ENCODE measurements around the gene CCDC178.

GRCh38 chr18:32974421-32975162, 465.9 kb downstream of the CCDC178 start:
- TF ChIP-seq POLR2A (IDR thresholded peaks at IDR 0.05; ENCODE audit: low read depth), result no peak
- TF ChIP-seq, protein P1, sequence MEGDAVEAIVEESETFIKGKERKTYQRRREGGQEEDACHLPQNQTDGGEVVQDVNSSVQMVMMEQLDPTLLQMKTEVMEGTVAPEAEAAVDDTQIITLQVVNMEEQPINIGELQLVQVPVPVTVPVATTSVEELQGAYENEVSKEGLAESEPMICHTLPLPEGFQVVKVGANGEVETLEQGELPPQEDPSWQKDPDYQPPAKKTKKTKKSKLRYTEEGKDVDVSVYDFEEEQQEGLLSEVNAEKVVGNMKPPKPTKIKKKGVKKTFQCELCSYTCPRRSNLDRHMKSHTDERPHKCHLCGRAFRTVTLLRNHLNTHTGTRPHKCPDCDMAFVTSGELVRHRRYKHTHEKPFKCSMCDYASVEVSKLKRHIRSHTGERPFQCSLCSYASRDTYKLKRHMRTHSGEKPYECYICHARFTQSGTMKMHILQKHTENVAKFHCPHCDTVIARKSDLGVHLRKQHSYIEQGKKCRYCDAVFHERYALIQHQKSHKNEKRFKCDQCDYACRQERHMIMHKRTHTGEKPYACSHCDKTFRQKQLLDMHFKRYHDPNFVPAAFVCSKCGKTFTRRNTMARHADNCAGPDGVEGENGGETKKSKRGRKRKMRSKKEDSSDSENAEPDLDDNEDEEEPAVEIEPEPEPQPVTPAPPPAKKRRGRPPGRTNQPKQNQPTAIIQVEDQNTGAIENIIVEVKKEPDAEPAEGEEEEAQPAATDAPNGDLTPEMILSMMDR (IDR thresholded peaks at IDR 0.05), result no peak

Measured in esophagus muscularis mucosa (tissue), 3 donors.